ENCODE data around the gene RAB13.

RAB13 gene

DNA sequence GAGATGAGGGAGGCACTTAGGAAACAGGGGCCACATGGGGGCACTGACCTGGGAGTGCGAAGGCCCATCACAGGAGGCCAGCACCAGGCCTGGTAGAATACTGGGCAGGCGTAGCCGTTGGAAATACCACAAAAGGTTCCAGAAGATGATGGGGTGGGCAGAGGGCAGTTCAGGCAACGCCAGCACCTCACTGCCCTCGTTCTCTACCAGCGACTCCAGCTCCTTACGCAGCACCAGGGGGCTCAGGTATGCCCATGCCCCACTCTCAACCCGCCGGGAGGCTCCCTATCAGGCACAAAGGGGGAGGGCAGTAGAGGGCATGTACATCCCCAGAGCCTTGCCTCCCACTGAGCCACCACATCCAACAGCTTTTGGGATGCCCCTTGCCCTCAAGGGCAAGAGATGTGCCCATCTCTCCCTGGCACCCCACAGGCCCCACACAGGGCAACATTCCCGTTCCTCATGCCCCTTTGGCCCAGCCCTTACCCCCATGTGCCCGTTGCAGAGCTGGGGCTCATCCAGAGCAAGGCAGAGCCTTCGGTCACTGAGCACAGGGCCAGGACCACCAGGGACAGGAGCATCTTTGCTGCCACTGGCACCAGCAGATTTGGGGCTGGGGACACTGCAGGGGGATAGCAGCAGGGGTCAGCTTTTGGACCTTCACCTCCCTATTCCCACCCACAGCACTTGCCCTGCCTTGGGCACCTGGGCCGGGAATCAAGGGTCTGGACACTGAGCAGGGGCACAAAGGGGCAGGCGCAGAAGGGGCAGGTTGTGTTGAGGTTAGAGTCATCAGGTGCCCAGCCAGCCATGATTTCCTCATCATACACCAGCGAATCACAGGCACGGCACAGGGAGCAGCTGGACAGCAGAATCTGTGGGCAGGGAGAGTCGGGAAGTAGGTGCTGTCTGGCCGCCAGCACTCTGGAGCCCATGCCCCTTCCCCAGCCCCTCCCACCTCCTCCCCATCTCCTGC is 53.7 kb downstream of the RAB13 start:
- DNase-seq, result no peak
